A549 (cell line): ENCODE measurements around the gene INPP4B. TPM values are rescaled to one million over a fixed set of nuclear protein-coding genes. Genes with fewer than 3 reads are reported as not detected.

ENCODE experiments used
- ATAC-seq, 2 experiments: fragments of 200-7000 bp in 1 of 2; fragments of >200 bp in 1 of 2; cut with Nextera tagmentation in 1 of 2; cut with Tn5 transposase in 1 of 2; 3 replicates each; pipeline versions ENCODE4 v1.8.0 to v1.9.1; 2018 to 2020; ENCODE audit warnings: mild to moderate bottlenecking in 1 of 2, moderate library complexity in 1 of 2
- CTCF ChIA-PET: fragments of 300-600 bp; sonication (Branson Sonifier 250); formaldehyde crosslinking; extraction: SDS; loops from one replicate; lab custom pipeline; 2021; ENCODE audit warnings: antibody characterized with exemption, inconsistent platforms; lab: Yijun Ruan, JAX
- POLR2A ChIA-PET: fragments of 350-600 bp; formaldehyde crosslinking; extraction: SDS; loops from one replicate; lab custom pipeline; 2021; ENCODE audit warnings: antibody characterized with exemption, inconsistent platforms; lab: Yijun Ruan, JAX
- DNase-seq, 2 experiments: peaks; one replicate each; pipeline versions ENCODE4 v3.0.0 to v3.0.0-alpha.2; 2011 to 2016; ENCODE audit warnings: low read depth in 1 of 2, low spot score in 1 of 2
- FAIRE-seq: peaks from 2 replicates; lab custom pipeline; 2011; peaks lifted over from hg19 to GRCh38; lab: Jason Lieb, UNC
- H3K27ac ChIP-seq, 2 experiments: fragments of >200 bp; sonication (Bioruptor Twin); formaldehyde crosslinking; 3 replicates each; pipeline ENCODE4 v1.5.1; 2016 to 2017
- H3K4me1 ChIP-seq: fragments of >200 bp; sonication (Bioruptor Twin); formaldehyde crosslinking; 3 replicates; pipeline ENCODE4 v1.6.1; 2016
- H3K4me2 ChIP-seq: fragments of >200 bp; sonication (Bioruptor Twin); formaldehyde crosslinking; 3 replicates; pipeline ENCODE4 v1.6.1; 2016
- H3K4me3 ChIP-seq: fragments of >200 bp; sonication (Bioruptor Twin); formaldehyde crosslinking; 3 replicates; pipeline ENCODE4 v1.5.1; 2016
- H3K9me3 ChIP-seq: fragments of >200 bp; sonication (Bioruptor Twin); formaldehyde crosslinking; 3 replicates; pipeline ENCODE4 v1.6.1; 2016
- ATOH8 ChIP-seq: fragments of 250-450 bp; sonication (Bioruptor Pico); IDR thresholded peaks from 2 replicates; pipeline ENCODE4 v1.5.0; 2020; ENCODE audit warnings: low read depth, mild to moderate bottlenecking, moderate library complexity
- BHLHE40 ChIP-seq: IDR thresholded peaks from 2 replicates; pipeline ENCODE4 v1.6.1; 2012; ENCODE audit warnings: low read depth, low read length, inconsistent platforms
- CEBPB ChIP-seq, 2 experiments: fragments of >200 bp in 1 of 2; sonication (Bioruptor Twin) in 1 of 2; formaldehyde crosslinking in 1 of 2; IDR thresholded peaks; 2 replicates each; pipeline ENCODE4 v1.6.1; 2012 to 2016
- CTCF ChIP-seq: fragments of >200 bp; sonication (Bioruptor Twin); formaldehyde crosslinking; IDR thresholded peaks from 3 replicates; pipeline ENCODE4 v1.5.1; 2016
- ESRRA ChIP-seq: fragments of 150-350 bp; IDR thresholded peaks from 2 replicates; pipeline ENCODE4 v1.6.1; 2014; ENCODE audit warnings: mild to moderate bottlenecking, low read length, borderline replicate concordance
- FOSB ChIP-seq: fragments of 250-450 bp; sonication (Bioruptor Pico); IDR thresholded peaks from 2 replicates; pipeline ENCODE4 v1.5.0; 2020; ENCODE audit warnings: mild to moderate bottlenecking, moderate library complexity
- FOSL2 ChIP-seq, 2 experiments: fragments of 450-650 bp in 1 of 2; fragments of >200 bp in 1 of 2; sonication (Bioruptor Twin) in 1 of 2; formaldehyde crosslinking; IDR thresholded peaks; 2 replicates each; pipeline versions ENCODE4 v1.5.0 to v1.6.1; 2016 to 2020; ENCODE audit warnings: mild to moderate bottlenecking in 1 of 2, moderate library complexity in 1 of 2
- HMGXB4 ChIP-seq: fragments of 250-450 bp; sonication (Bioruptor Pico); IDR thresholded peaks from 2 replicates; pipeline ENCODE4 v1.5.0; 2021; ENCODE audit warnings: mild to moderate bottlenecking, moderate library complexity, borderline replicate concordance
- JUNB ChIP-seq: fragments of >200 bp; sonication (Bioruptor Twin); formaldehyde crosslinking; IDR thresholded peaks from 2 replicates; pipeline ENCODE4 v1.6.1; 2016
- MYC ChIP-seq: IDR thresholded peaks from 2 replicates; pipeline ENCODE4 v1.6.1; 2012; ENCODE audit warnings: mild to moderate bottlenecking, inconsistent platforms, low read length, improper control_type of control experiment, borderline replicate concordance
- PHF8 ChIP-seq: fragments of 200-600 bp; sonication (generic); IDR thresholded peaks from 2 replicates; pipeline ENCODE4 v1.6.1; 2016; ENCODE audit warnings: low read depth, mild to moderate bottlenecking, antibody characterized with exemption, moderate library complexity, borderline replicate concordance
- RCOR1 ChIP-seq: fragments of 150-350 bp; IDR thresholded peaks from 2 replicates; pipeline ENCODE4 v1.6.1; 2014; ENCODE audit warnings: antibody characterized with exemption, low read length, low read depth
- SMC3 ChIP-seq: fragments of >200 bp; sonication (Bioruptor Twin); formaldehyde crosslinking; IDR thresholded peaks from 3 replicates; pipeline ENCODE4 v1.6.1; 2018; ENCODE audit warnings: inconsistent platforms
- TFCP2L1 ChIP-seq: fragments of 250-450 bp; sonication (Bioruptor Pico); IDR thresholded peaks from 2 replicates; pipeline ENCODE4 v1.5.0; 2021; ENCODE audit warnings: mild to moderate bottlenecking
- TP53 ChIP-seq: fragments of 250-450 bp; sonication (Bioruptor Pico); IDR thresholded peaks from 2 replicates; pipeline ENCODE4 v1.5.0; 2021; ENCODE audit warnings: mild to moderate bottlenecking, moderate library complexity
- USF2 ChIP-seq: fragments of 450-650 bp; IDR thresholded peaks from 2 replicates; pipeline ENCODE4 v1.6.1; 2014; ENCODE audit warnings: antibody characterized with exemption
- WGBS: methylation state at CpG from one replicate; pipeline ENCODE4 v1.1.6; 2017; ENCODE audit errors: missing lambda C conversion rate; 5-methylcytosine and 5-hydroxymethylcytosine counted together
- polyA plus RNA-seq, 4 experiments: library from polyadenylated mRNA; depleted of rRNA in 3 of 4; stranded (reverse); fragments of >200 nt; fragmentation: RNase III in 1 of 4; extraction: RNeasy Plus Mini Kit Qiagen cat#74134 plus additional on column Dnase treatment in 1 of 4; gene quantifications; 2 replicates in 3 of 4; 3 replicates in 1 of 4; pipeline ENCODE4 v1.2.3, GENCODE V29; 2011 to 2017
- TF ChIP-seq, protein P1 (sequence below): IDR thresholded peaks from 2 replicates; pipeline ENCODE4 v1.6.1; 2012; ENCODE audit warnings: low read depth, borderline replicate concordance
- TF ChIP-seq, protein P2 (sequence below): fragments of >200 bp; sonication (Bioruptor Twin); formaldehyde crosslinking; IDR thresholded peaks from 2 replicates; pipeline ENCODE4 v1.6.1; 2016

Gene INPP4B
- polyA plus RNA-seq, 2 of the 4 experiments (the other 2 are of a cell fraction) = 7.2 to 14.9 TPM

- TF ChIP-seq USF2 = no peak
- no peak for TF ChIP-seq CTCF
- no peak for TF ChIP-seq TFCP2L1
- no peak for TF ChIP-seq SMC3
Measured at GRCh38 chr4:142043509-142043908, 802.6 kb downstream of the INPP4B start (continued).

- H3K4me3 ChIP-seq = no peak overlapping the region
- DNase-seq (no peak), FAIRE-seq (no peak), ATAC-seq (no peak)
- 88% methylated on average over 1 of the region's 1 CpG for WGBS
- no peaks in the 10 kb centered on the region for H3K9me3 ChIP-seq
- H3K4me1 ChIP-seq = peaks cover 24% of the 10 kb centered on the region
- no peak for TF ChIP-seq JUNB
- TF ChIP-seq RCOR1 = no peak
- no peak for TF ChIP-seq CEBPB (IDR thresholded peaks at IDR 0.05)
- TF ChIP-seq BHLHE40 = no peak
- TF ChIP-seq PHF8 = no peak
- no peak for TF ChIP-seq USF2
- no peak for TF ChIP-seq ATOH8 (CRISPR knock-in tag)
- TF ChIP-seq TP53 (CRISPR knock-in tag) = no peak
- TF ChIP-seq HMGXB4 (CRISPR knock-in tag) = no peak
- TF ChIP-seq MYC = no peak
- TF ChIP-seq, protein P1, sequence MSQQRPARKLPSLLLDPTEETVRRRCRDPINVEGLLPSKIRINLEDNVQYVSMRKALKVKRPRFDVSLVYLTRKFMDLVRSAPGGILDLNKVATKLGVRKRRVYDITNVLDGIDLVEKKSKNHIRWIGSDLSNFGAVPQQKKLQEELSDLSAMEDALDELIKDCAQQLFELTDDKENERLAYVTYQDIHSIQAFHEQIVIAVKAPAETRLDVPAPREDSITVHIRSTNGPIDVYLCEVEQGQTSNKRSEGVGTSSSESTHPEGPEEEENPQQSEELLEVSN = no peak
- TF ChIP-seq ESRRA = no peak
- no peak for TF ChIP-seq FOSL2 (IDR thresholded peaks at IDR 0.05)
- TF ChIP-seq FOSL2 (CRISPR knock-in tag; IDR thresholded peaks at IDR 0.05) = no peak
- TF ChIP-seq, protein P2, sequence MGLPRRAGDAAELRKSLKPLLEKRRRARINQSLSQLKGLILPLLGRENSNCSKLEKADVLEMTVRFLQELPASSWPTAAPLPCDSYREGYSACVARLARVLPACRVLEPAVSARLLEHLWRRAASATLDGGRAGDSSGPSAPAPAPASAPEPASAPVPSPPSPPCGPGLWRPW = no peak
- no peak for TF ChIP-seq FOSB (CRISPR knock-in tag)
- ChIA-PET CTCF (no interaction called here), POLR2A (no interaction called here)
- H3K4me2 ChIP-seq = no peak overlapping the region
- no peak overlapping the region for H3K27ac ChIP-seq
Measured at GRCh38 chr4:142041788-142042187, 804.3 kb downstream of the INPP4B start.
